GM20431 (cell line): ENCODE results near the gene NOX5.

Source experiments
- in situ Hi-C: fragments of 300-500 bp; cut with MseI, MboI; formaldehyde crosslinking; loops from one replicate; pipeline ENCODE4 v1.15.0; 2020; ENCODE audit warnings: low sequenced_read_pairs; ENCODE audit not compliant: unreplicated experiment

The NOX5 gene

GRCh38 chr15:69093614-69094013 lies 79.1 kb downstream of the NOX5 start:
- in situ Hi-C loops, result no loop called here

- in situ Hi-C loops, result no loop called here
These were observed 79.8 kb downstream of the NOX5 start for GRCh38 chr15:69094124-69094921.

GRCh38 chr15:69095274-69095673 lies 80.8 kb downstream of the NOX5 start:
- in situ Hi-C loops, result no loop called here

- in situ Hi-C loops, result no loop called here
These were observed 81.7 kb downstream of the NOX5 start for GRCh38 chr15:69096196-69096595.

- in situ Hi-C loops, result no loop called here
These were observed 82.1 kb downstream of the NOX5 start for GRCh38 chr15:69096626-69097025.

- in situ Hi-C loops, result no loop called here
These were observed 84.3 kb downstream of the NOX5 start for GRCh38 chr15:69098771-69099170.

- in situ Hi-C loops, result no loop called here
These were observed 85.4 kb downstream of the NOX5 start for GRCh38 chr15:69099941-69100340.

GRCh38 chr15:69100821-69101220 lies 86.3 kb downstream of the NOX5 start:
- in situ Hi-C loops, result no loop called here

GRCh38 chr15:69104050-69104750 lies 89.7 kb downstream of the NOX5 start:
- in situ Hi-C loops, result no loop called here

GRCh38 chr15:69105451-69105985 lies 91.0 kb downstream of the NOX5 start:
- in situ Hi-C loops, result no loop called here

- in situ Hi-C loops, result no loop called here
These were observed 92.6 kb downstream of the NOX5 start for GRCh38 chr15:69107025-69107620.
